H1 (cell line): ENCODE measurements around the gene MSI2. TPM values are rescaled to one million over a fixed set of nuclear protein-coding genes. Genes with fewer than 3 reads are reported as not detected.

ENCODE experiments used
- CHD2 ChIP-seq: IDR thresholded peaks from 2 replicates; pipeline ENCODE4 v1.6.1; 2012; ENCODE audit warnings: low read length, improper control_type of control experiment
- polyA plus RNA-seq, 7 experiments: library from polyadenylated mRNA; depleted of rRNA in 3 of 7; stranded (reverse) in 5 of 7; unstranded in 2 of 7; fragments of >200 nt in 5 of 7; fragments of 200-250 nt in 2 of 7; gene quantifications; 1 replicate in 5 of 7; 2 replicates in 1 of 7; 4 replicates in 1 of 7; pipeline versions ENCODE4 v1.2.1 to v1.2.3, GENCODE V29; 2011 to 2013; ENCODE audit warnings: missing spikeins in 2 of 7, mixed read lengths in 2 of 7
- total RNA-seq: library from RNA; stranded (reverse); fragmentation: NEBNext Ultra II Directional; extraction: Animal tissue kit (Norgen Biotek cat#: 25700); gene quantifications from 2 replicates; pipeline ENCODE4 v1.2.1, GENCODE V29; 2021
- TF ChIP-seq, protein P1 (sequence below): fragments of 300-600 bp; sonication (generic); IDR thresholded peaks from 2 replicates; pipeline ENCODE4 v1.7.1; 2012; ENCODE audit warnings: low read length, moderate library complexity, mild to moderate bottlenecking, inconsistent platforms; ENCODE audit not compliant: insufficient replicate concordance
- TF ChIP-seq, protein P2 (sequence below): IDR thresholded peaks from 2 replicates; pipeline ENCODE4 v1.6.1; 2011; ENCODE audit warnings: low read length, improper control_type of control experiment
- TF ChIP-seq, protein P3 (sequence below): IDR thresholded peaks from 2 replicates; pipeline ENCODE4 v1.6.1; 2011; ENCODE audit warnings: low read depth, mild to moderate bottlenecking, low read length; ENCODE audit not compliant: insufficient read depth

Gene MSI2
- total and polyA plus RNA-seq, 2 of the 8 experiments (the other 6 are each of a cell fraction or from before 2014, with no cell fraction given): 36.7 to 80.6 TPM

GRCh38 chr17:57541049-57541448 lies 284.7 kb downstream of the MSI2 start (continued):
- TF ChIP-seq, protein P1, sequence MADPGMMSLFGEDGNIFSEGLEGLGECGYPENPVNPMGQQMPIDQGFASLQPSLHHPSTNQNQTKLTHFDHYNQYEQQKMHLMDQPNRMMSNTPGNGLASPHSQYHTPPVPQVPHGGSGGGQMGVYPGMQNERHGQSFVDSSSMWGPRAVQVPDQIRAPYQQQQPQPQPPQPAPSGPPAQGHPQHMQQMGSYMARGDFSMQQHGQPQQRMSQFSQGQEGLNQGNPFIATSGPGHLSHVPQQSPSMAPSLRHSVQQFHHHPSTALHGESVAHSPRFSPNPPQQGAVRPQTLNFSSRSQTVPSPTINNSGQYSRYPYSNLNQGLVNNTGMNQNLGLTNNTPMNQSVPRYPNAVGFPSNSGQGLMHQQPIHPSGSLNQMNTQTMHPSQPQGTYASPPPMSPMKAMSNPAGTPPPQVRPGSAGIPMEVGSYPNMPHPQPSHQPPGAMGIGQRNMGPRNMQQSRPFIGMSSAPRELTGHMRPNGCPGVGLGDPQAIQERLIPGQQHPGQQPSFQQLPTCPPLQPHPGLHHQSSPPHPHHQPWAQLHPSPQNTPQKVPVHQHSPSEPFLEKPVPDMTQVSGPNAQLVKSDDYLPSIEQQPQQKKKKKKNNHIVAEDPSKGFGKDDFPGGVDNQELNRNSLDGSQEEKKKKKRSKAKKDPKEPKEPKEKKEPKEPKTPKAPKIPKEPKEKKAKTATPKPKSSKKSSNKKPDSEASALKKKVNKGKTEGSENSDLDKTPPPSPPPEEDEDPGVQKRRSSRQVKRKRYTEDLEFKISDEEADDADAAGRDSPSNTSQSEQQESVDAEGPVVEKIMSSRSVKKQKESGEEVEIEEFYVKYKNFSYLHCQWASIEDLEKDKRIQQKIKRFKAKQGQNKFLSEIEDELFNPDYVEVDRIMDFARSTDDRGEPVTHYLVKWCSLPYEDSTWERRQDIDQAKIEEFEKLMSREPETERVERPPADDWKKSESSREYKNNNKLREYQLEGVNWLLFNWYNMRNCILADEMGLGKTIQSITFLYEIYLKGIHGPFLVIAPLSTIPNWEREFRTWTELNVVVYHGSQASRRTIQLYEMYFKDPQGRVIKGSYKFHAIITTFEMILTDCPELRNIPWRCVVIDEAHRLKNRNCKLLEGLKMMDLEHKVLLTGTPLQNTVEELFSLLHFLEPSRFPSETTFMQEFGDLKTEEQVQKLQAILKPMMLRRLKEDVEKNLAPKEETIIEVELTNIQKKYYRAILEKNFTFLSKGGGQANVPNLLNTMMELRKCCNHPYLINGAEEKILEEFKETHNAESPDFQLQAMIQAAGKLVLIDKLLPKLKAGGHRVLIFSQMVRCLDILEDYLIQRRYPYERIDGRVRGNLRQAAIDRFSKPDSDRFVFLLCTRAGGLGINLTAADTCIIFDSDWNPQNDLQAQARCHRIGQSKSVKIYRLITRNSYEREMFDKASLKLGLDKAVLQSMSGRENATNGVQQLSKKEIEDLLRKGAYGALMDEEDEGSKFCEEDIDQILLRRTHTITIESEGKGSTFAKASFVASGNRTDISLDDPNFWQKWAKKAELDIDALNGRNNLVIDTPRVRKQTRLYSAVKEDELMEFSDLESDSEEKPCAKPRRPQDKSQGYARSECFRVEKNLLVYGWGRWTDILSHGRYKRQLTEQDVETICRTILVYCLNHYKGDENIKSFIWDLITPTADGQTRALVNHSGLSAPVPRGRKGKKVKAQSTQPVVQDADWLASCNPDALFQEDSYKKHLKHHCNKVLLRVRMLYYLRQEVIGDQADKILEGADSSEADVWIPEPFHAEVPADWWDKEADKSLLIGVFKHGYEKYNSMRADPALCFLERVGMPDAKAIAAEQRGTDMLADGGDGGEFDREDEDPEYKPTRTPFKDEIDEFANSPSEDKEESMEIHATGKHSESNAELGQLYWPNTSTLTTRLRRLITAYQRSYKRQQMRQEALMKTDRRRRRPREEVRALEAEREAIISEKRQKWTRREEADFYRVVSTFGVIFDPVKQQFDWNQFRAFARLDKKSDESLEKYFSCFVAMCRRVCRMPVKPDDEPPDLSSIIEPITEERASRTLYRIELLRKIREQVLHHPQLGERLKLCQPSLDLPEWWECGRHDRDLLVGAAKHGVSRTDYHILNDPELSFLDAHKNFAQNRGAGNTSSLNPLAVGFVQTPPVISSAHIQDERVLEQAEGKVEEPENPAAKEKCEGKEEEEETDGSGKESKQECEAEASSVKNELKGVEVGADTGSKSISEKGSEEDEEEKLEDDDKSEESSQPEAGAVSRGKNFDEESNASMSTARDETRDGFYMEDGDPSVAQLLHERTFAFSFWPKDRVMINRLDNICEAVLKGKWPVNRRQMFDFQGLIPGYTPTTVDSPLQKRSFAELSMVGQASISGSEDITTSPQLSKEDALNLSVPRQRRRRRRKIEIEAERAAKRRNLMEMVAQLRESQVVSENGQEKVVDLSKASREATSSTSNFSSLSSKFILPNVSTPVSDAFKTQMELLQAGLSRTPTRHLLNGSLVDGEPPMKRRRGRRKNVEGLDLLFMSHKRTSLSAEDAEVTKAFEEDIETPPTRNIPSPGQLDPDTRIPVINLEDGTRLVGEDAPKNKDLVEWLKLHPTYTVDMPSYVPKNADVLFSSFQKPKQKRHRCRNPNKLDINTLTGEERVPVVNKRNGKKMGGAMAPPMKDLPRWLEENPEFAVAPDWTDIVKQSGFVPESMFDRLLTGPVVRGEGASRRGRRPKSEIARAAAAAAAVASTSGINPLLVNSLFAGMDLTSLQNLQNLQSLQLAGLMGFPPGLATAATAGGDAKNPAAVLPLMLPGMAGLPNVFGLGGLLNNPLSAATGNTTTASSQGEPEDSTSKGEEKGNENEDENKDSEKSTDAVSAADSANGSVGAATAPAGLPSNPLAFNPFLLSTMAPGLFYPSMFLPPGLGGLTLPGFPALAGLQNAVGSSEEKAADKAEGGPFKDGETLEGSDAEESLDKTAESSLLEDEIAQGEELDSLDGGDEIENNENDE: no peak
- TF ChIP-seq, protein P2, sequence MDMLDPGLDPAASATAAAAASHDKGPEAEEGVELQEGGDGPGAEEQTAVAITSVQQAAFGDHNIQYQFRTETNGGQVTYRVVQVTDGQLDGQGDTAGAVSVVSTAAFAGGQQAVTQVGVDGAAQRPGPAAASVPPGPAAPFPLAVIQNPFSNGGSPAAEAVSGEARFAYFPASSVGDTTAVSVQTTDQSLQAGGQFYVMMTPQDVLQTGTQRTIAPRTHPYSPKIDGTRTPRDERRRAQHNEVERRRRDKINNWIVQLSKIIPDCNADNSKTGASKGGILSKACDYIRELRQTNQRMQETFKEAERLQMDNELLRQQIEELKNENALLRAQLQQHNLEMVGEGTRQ: no peak
- TF ChIP-seq, protein P3, sequence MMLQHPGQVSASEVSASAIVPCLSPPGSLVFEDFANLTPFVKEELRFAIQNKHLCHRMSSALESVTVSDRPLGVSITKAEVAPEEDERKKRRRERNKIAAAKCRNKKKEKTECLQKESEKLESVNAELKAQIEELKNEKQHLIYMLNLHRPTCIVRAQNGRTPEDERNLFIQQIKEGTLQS: no peak
- TF ChIP-seq CHD2: no peak
